Lung (tissue), 12 donors: ENCODE results near the gene ZNF836. TPM values are rescaled to one million over a fixed set of nuclear protein-coding genes. Genes with fewer than 3 reads are reported as not detected.

Experiments
- ATAC-seq: fragments of 200-7000 bp; cut with Tn5 transposase; one replicate; pipeline ENCODE4 v1.9.1; 2020; ENCODE audit warnings: moderate number of reproducible peaks; ENCODE audit not compliant: insufficient read depth, low FRiP score
- DNase-seq, 3 donors: peaks; one replicate each; pipeline ENCODE4 v3.0.0-alpha.2; 2013 to 2017
- H3K27ac ChIP-seq, 2 donors: one replicate each; pipeline ENCODE4 v1.5.1; 2013; ENCODE audit warnings: mild to moderate bottlenecking in 2 of 2, moderate library complexity in 2 of 2, control low read depth in 1 of 2, inconsistent platforms in 1 of 2, low read depth in 1 of 2, low read length in 1 of 2
- H3K27me3 ChIP-seq, 3 donors: one replicate each; pipeline ENCODE4 v1.5.1; 2013; ENCODE audit warnings: low read length in 2 of 3; ENCODE audit not compliant: control insufficient read depth in 3 of 3, insufficient read depth in 3 of 3
- H3K36me3 ChIP-seq, 4 donors: one replicate each; pipeline ENCODE4 v1.5.1; 2013; ENCODE audit warnings: low read length in 4 of 4, mild to moderate bottlenecking in 1 of 4, moderate library complexity in 1 of 4; ENCODE audit not compliant: control insufficient read depth in 4 of 4, insufficient read depth in 4 of 4
- H3K4me1 ChIP-seq, 5 donors: one replicate each; pipeline ENCODE4 v1.5.1; 2013; ENCODE audit warnings: low read length in 5 of 5, mild to moderate bottlenecking in 2 of 5, moderate library complexity in 1 of 5; ENCODE audit not compliant: control insufficient read depth in 5 of 5, insufficient read depth in 5 of 5
- H3K4me3 ChIP-seq: one replicate; pipeline ENCODE4 v1.5.1; 2013; ENCODE audit warnings: mild to moderate bottlenecking, control low read depth, moderate library complexity
- H3K9ac ChIP-seq, 2 donors: one replicate each; pipeline ENCODE4 v1.5.1; 2013; ENCODE audit warnings: low read length in 2 of 2, control low read depth in 1 of 2; ENCODE audit not compliant: insufficient read depth in 1 of 2
- H3K9me3 ChIP-seq, 4 donors: one replicate each; pipeline ENCODE4 v1.5.1; 2013; ENCODE audit warnings: low read length in 3 of 4, mild to moderate bottlenecking in 1 of 4, moderate library complexity in 1 of 4; ENCODE audit not compliant: control insufficient read depth in 4 of 4, insufficient read depth in 3 of 4
- WGBS, 2 donors: extraction: QIAGEN DNeasy Blood & Tissue Kit; methylation state at CpG; one replicate each; pipeline ENCODE4 v1.1.7; 2013; 5-methylcytosine and 5-hydroxymethylcytosine counted together
- polyA plus RNA-seq, 2 donors: library from polyadenylated mRNA; stranded (reverse); fragments of 200-250 nt; gene quantifications; one replicate each; pipeline ENCODE4 v1.2.1, GENCODE V29; 2013
- total RNA-seq, 2 donors: library from RNA; depleted of rRNA in 1 of 2; stranded (reverse); fragments of >200 nt in 1 of 2; gene quantifications; one replicate each; pipeline ENCODE4 v1.2.1, GENCODE V29; 2014 to 2021
- TF ChIP-seq, protein P1 (sequence below): IDR thresholded peaks from 2 replicates; pipeline ENCODE4 v1.5.1; 2012; ENCODE audit warnings: mild to moderate bottlenecking; ENCODE audit errors: control extremely low read depth, extremely low read depth
- donor health status: control.
- donor health status: control.
- donor health status: Bipolar disorder and iron deficiency.
- donor health status: healthy.
- donor health status: DM: yes; HTN: yes; CAD: no.

ZNF836 gene
- total and polyA plus RNA-seq, 4 donors: 3.0 to 20.6 (median 9.7) TPM

DNA sequence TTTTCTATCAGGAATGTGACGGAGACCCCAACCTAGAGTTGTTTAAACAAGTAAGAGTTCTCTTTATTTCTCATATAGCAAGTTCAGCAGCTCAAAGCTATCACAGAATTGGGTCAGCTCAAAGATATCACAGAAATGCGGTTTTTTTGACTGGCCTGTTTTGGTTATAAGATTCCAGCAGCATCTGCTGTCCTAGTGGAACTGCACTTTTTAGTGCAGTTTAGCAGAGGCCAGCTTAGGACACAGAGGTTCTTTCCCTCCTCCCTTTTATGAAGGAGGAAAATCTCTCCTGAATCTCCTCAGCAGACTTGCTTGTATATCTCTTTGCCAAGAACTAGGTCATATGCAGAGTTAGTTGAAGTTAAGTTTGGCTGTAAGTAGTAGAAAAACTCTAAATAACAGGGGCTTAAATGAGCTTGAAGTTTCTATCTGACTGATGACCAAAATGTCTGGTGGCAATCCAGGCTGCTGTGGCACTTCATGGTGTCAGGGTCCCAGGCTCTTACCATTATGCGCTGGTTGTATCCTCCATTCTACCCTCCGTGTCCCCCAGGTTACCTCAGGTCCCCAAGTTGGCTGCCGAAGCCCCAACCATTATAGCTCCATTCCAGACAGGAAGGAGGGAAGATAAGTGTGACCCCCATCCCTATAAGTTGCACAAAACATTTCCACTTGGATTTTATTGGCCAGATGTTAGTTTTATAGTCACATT is 25.0 kb upstream of the ZNF836 start:
- H3K4me3 ChIP-seq: no peak overlapping the region
- TF ChIP-seq, protein P1, sequence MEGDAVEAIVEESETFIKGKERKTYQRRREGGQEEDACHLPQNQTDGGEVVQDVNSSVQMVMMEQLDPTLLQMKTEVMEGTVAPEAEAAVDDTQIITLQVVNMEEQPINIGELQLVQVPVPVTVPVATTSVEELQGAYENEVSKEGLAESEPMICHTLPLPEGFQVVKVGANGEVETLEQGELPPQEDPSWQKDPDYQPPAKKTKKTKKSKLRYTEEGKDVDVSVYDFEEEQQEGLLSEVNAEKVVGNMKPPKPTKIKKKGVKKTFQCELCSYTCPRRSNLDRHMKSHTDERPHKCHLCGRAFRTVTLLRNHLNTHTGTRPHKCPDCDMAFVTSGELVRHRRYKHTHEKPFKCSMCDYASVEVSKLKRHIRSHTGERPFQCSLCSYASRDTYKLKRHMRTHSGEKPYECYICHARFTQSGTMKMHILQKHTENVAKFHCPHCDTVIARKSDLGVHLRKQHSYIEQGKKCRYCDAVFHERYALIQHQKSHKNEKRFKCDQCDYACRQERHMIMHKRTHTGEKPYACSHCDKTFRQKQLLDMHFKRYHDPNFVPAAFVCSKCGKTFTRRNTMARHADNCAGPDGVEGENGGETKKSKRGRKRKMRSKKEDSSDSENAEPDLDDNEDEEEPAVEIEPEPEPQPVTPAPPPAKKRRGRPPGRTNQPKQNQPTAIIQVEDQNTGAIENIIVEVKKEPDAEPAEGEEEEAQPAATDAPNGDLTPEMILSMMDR: no peak

DNA sequence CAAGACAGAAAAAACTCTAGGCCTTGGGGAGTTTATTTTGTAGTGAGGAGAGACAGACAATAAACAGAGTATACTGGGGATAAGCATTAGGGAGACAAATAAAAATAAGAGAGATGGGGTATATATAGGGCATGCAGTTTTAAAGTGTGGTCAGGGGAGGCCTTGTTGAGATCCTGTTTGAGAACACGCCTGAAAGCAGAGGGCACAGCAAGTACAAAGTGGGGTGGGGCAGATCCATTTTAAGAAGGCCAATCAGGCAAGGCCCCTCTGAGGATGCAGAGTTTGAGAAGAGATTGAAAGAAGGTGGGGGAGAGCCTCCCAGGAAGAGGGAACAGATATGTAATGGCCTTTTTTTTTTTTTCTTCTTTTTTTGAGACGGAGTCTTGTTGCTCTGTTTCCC is 20.5 kb upstream of the ZNF836 start:
- H3K9me3 ChIP-seq: no peaks in the 10 kb centered on the region
- H3K9ac ChIP-seq: peak overlapping the region in 1 of 2 donors; percentile 90
- H3K36me3 ChIP-seq: peaks cover 8 to 17% (median 16%) of the 10 kb centered on the region in 4 donors
- no peaks in the 10 kb centered on the region for H3K27me3 ChIP-seq
- peak overlapping the region in 1 of 2 donors; percentile 97 for H3K27ac ChIP-seq
- H3K4me3 ChIP-seq: no peak overlapping the region
- H3K4me1 ChIP-seq: peaks cover 7 to 25% (median 18%) of the 10 kb centered on the region in 5 donors
- no peak for DNase-seq
- WGBS, 2 donors: 56 to 84% methylated on average over 2 of the region's 2 CpGs
- TF ChIP-seq, protein P1: no peak
- ATAC-seq: no peak

More for the DNA sequence above, 25.0 kb upstream of the ZNF836 start:
- H3K4me1 ChIP-seq: peaks cover 4 to 46% (median 7%) of the 10 kb centered on the region in 5 donors
- H3K36me3 ChIP-seq: peaks cover 14 to 27% (median 19%) of the 10 kb centered on the region in 4 donors
- DNase-seq (no peak), ATAC-seq (no peak)
- 95% methylated on average over 5 of the region's 5 CpGs for WGBS, 2 donors
- no peak overlapping the region for H3K9ac ChIP-seq
- no peaks in the 10 kb centered on the region for H3K9me3 ChIP-seq
- peak overlapping the region in 1 of 2 donors; percentile 22 for H3K27ac ChIP-seq
- H3K27me3 ChIP-seq: no peaks in the 10 kb centered on the region

DNA sequence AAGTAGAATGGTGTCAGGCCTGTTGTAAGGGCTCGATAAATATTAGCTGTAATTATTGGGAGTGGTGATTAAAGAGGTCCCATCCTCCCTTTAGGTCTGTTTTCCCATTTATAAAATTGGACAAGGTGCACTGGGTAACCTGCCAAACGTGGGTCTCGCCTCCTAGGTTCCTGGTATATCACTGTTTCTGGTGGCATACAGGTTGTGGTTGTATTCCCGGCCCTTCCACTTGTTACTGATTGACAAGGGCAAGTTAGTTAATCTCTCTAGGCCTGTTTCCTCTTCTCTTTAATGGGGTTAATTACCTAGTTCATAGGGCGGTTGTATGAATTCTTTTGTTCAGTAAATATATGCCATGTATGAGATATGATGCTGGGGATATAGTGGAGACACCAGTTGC is 20.0 kb upstream of the ZNF836 start:
- Histone ChIP-seq H3K36me3 (peaks cover 8 to 16% (median 13%) of the 10 kb centered on the region in 4 donors), H3K4me1 (peaks cover 7 to 25% (median 18%) of the 10 kb centered on the region in 5 donors), H3K27me3 (no peaks in the 10 kb centered on the region), H3K4me3 (no peak overlapping the region), H3K9ac (peak overlapping the region; percentile 81 to 90), H3K9me3 (no peaks in the 10 kb centered on the region), H3K27ac (peak overlapping the region in 1 of 2 donors; percentile 97)
- TF ChIP-seq, protein P1: no peak
- DNase-seq (no peak), ATAC-seq (no peak)
- 63 to 76% methylated on average over 5 of the region's 5 CpGs for WGBS, 2 donors
